GM19467 (cell line): ENCODE measurements around the gene MT1E.

Experiments
- ATAC-seq: cut with Tn5 transposase; IDR thresholded peaks from one replicate; pipeline ENCODE4 v1.9.1; 2021; ENCODE audit warnings: mild to moderate bottlenecking, moderate library complexity; ENCODE audit not compliant: unreplicated experiment

MT1E gene

GRCh38 chr16:56623637-56624036 is 1.9 kb upstream of the MT1E start:
- no peak for ATAC-seq

GRCh38 chr16:56625943-56626654 is 518 bp downstream of the MT1E start:
- ATAC-seq: no peak

GRCh38 chr16:56626685-56627084 is 1.1 kb downstream of the MT1E start:
- ATAC-seq: no peak

GRCh38 chr16:56628486-56629350 is 3.1 kb downstream of the MT1E start:
- ATAC-seq: no peak

- no peak for ATAC-seq
These were observed 4.0 kb downstream of the MT1E start for GRCh38 chr16:56629531-56629930.

GRCh38 chr16:56630134-56630533 is 4.6 kb downstream of the MT1E start:
- ATAC-seq: peak; percentile 73

- no peak for ATAC-seq
These were observed 5.6 kb downstream of the MT1E start for GRCh38 chr16:56631197-56631596.

GRCh38 chr16:56631832-56632155 is 6.2 kb downstream of the MT1E start:
- no peak for ATAC-seq

GRCh38 chr16:56632156-56632847 is 6.7 kb downstream of the MT1E start, which contains the start of gene MT1M:
TSS of gene MT1M (plus strand) at chr16:56632659. CDS start at chr16:56632732, 73 bp downstream.
- ATAC-seq: no peak

GRCh38 chr16:56632848-56633365 is 7.3 kb downstream of the MT1E start:
- ATAC-seq: no peak

- ATAC-seq: no peak
These were observed 8.0 kb downstream of the MT1E start for GRCh38 chr16:56633535-56633934.

- no peak for ATAC-seq
These were observed 9.3 kb downstream of the MT1E start for GRCh38 chr16:56634715-56635440.

- no peak for ATAC-seq
These were observed 9.9 kb downstream of the MT1E start for GRCh38 chr16:56635441-56635967.

GRCh38 chr16:56636616-56637413 is 11.2 kb downstream of the MT1E start:
- ATAC-seq: no peak

- no peak for ATAC-seq
These were observed 12.5 kb downstream of the MT1E start, which contains the start of gene MT1A for GRCh38 chr16:56637814-56638750. TSS of gene MT1A (plus strand) at chr16:56638666. CDS start at chr16:56638739, 73 bp downstream.

- no peak for ATAC-seq
These were observed 13.5 kb downstream of the MT1E start for GRCh38 chr16:56639045-56639444.

GRCh38 chr16:56640076-56640475 is 14.5 kb downstream of the MT1E start:
- ATAC-seq: no peak

- no peak for ATAC-seq
These were observed 15.6 kb downstream of the MT1E start for GRCh38 chr16:56641166-56641565.
